Measurements from ENCODE around the gene ARL15.

DNA sequence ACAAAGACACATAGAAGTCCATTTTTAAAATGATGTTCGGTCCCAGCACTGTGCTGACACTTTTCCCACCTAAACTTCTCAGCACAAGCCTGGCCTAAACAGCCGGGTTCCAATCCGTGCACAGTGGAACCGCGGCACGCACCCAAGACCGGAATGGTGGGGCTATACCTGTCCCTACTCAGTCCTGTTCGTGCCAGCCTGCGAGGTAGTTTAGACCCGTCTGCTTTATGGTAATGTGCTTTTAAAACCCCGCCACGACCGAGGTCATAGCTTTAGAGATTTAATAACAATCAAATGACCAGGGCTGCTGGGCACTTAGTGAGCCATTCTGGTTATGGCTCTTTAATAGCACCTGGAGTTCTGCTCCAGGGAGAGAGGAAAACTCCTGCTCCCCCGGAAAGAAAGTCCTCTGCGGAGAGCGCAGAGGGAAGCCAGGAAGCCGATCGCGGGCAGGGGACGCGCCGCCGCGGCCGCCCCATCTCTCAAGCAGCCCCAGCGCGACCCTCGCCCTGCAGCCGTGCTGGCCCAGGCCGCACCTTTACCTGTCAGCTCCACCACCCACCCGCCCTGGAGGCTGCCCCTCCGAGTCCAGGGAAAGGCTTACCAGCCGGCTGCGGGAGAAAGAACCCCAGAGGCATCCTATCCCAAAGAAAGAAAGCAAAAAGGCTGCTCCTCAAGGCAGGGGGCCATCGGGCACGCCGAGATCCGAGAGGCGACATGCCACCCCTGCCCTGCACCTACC is 511 bp downstream of the ARL15 start:
- TF ChIP-seq, protein P1, sequence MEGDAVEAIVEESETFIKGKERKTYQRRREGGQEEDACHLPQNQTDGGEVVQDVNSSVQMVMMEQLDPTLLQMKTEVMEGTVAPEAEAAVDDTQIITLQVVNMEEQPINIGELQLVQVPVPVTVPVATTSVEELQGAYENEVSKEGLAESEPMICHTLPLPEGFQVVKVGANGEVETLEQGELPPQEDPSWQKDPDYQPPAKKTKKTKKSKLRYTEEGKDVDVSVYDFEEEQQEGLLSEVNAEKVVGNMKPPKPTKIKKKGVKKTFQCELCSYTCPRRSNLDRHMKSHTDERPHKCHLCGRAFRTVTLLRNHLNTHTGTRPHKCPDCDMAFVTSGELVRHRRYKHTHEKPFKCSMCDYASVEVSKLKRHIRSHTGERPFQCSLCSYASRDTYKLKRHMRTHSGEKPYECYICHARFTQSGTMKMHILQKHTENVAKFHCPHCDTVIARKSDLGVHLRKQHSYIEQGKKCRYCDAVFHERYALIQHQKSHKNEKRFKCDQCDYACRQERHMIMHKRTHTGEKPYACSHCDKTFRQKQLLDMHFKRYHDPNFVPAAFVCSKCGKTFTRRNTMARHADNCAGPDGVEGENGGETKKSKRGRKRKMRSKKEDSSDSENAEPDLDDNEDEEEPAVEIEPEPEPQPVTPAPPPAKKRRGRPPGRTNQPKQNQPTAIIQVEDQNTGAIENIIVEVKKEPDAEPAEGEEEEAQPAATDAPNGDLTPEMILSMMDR (IDR thresholded peaks at IDR 0.05): no peak
- TF ChIP-seq POLR2A (IDR thresholded peaks at IDR 0.05): no peak
